HG03558 (cell line): Measurements from ENCODE around the gene COMMD4.
"Not testable (repeated sequence)": the region's sequence is repeated elsewhere in the genome, so short reads cannot be mapped to it uniquely, and the experiment has no call there.

Source experiments
- ATAC-seq: cut with Tn5 transposase; IDR thresholded peaks from one replicate; pipeline ENCODE4 v1.9.1; 2021; ENCODE audit warnings: moderate number of reproducible peaks; ENCODE audit not compliant: unreplicated experiment; ENCODE audit errors: extremely low read depth

COMMD4 gene

GRCh38 chr15:75329571-75329970 lies 6.3 kb upstream of the COMMD4 start:
- ATAC-seq = no peak

DNA sequence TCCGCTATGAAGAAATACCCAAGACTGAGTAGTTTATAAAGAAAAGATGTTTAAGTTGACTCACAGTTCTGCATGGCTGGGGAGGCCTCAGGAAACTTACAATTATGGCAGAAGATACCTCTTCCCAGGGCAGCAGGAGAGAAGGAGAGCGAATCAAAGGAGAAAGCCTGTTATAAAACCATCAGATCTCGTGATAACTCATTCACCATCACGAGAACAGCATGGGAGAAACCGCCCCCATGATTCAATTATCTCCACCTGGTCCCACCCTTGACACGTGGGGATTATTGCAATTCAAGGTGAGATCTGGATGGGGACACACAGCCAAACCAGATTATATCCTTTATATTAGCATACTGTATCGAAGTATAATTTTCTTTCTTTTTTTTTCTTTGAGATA lies 3.8 kb upstream of the COMMD4 start:
- not testable (repeated sequence) for ATAC-seq

DNA sequence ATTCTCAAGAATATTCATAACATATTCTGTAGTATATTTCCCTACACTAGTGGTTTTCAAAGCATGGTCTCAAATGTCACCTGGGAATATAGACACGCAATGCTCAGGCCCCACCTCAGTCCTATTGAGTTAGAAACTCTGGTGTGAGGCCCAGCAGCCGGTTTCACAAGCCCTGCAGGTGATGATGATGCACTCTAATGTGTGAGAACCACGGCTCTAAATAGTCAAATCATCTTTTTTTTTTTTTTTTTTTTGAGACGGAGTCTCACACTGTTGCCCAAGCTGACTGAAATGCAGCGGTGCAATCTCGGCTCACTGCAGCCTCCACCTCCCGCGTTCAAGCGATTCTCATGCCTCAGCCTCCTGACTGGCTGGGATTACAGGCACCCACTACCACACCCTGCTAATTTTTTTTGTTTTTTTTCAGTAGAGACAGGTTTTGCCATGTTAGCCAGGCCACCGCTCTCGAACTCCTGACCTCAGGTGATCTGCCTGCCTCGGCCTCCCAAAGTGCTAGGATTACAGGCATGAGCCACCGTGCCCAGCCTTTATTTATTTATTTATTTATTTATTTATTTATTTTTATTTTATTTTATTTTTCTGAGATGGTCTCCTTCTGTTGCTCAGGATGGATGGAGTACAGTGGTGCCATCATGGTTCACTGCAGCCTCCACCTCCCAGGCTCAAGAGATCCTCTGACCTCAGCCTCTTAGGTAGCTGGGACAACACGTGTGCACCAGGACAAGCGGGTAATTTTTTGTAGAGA lies 2.0 kb upstream of the COMMD4 start:
- not testable (repeated sequence) for ATAC-seq

DNA sequence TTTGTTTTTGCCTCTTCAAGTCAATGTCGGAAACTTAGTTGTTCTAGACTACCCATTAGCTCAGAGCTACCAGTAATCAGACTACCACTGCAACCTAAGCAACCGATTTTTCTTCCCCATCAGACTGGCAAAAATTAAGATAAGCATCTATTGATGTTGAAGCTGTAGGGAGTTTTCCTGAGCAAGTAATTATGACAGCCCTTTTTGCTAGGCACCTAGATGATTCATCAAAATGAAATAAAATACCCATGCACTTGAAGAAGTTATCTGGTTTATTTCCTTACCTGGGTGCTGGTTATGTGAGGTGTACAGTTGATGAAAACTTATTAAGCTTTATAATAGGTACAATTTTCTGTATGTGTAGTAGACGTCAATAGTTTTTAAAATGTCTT lies 554 bp upstream of the COMMD4 start:
- no peak for ATAC-seq

DNA sequence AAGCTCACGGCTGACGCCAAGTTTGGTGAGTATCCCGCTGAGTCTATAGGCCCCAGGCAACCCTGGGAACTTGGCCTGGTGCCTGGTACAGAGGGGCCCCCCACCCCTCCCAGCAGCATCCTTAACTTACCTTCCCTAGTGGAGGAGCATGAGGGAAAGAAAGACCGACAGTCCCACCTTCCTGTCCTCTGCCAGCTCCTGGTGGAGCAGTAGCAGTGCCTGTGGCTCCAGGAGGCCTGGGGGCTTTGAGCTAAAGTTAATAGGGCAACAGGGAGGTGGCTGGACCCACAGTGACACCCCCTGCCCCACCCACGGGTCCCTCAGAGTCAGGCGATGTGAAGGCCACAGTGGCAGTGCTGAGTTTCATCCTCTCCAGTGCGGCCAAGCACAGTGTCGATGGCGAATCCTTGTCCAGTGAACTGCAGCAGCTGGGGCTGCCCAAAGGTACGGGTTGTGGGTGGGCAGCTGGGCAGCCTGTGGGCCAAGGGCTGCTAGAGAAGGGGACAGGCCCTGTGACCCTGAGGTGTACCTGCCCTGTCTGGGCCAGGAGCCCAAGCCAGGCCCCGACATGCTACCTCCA lies 2.9 kb downstream of the COMMD4 start:
- no peak for ATAC-seq

DNA sequence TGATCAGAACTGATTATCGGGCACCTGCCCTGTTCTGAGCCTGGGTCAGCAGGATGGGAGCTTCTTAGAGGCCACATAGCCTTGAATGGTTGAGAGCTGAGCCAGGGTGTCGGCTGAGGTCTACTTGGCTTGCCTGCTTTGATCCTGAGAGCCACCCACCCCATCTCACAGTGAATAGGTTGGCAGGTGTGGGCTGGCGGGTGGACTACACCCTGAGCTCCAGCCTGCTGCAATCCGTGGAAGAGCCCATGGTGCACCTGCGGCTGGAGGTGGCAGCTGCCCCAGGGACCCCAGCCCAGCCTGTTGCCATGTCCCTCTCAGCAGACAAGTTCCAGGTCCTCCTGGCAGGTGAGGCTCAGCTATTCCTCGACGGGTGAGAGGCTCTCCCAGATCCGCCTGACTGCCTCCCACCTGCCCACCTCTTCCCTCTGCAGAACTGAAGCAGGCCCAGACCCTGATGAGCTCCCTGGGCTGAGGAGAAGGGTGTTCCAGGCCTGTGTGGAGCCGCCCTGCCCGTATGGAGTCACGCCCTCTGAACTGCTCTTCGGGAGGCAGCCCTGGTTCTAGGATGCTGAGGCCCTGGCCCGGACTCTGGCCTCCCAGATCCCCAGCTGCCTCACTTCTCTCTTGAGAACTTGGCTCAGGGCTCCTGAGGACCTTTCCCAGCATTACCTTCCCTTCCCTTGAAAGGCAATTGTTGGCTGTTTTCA lies 3.8 kb downstream of the COMMD4 start:
- ATAC-seq = no peak

- no peak for ATAC-seq
Observed at GRCh38 chr15:75342221-75342620, 6.4 kb downstream of the COMMD4 start.

DNA sequence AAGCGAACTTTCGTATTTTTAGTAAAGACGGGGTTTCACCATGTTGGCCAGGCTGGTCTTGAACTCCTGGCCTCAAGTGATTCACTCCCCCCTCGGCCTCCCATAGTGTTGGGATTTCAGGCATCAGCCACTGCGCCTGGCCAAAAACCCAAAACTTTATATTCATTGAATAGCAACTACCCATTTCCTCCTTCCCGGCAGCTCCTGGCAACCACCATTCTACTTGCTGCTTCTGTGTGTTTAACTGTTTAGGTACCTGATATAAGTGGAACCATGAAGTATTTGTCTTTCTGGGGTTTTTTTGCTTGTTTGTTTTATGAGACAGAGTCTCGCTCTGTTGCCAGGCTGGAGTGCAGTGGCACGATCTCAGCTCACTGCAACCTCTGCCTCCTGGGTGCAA lies 8.1 kb downstream of the COMMD4 start:
- not testable (repeated sequence) for ATAC-seq

GRCh38 chr15:75346796-75347221 lies 10.9 kb downstream of the COMMD4 start, which contains the start of gene NEIL1:
TSS of gene NEIL1 (plus strand) at chr15:75347039. CDS start at chr15:75348906, 1,867 bp downstream.
- ATAC-seq = no peak

- ATAC-seq = no peak
Observed at GRCh38 chr15:75347222-75348033, 11.6 kb downstream of the COMMD4 start.

DNA sequence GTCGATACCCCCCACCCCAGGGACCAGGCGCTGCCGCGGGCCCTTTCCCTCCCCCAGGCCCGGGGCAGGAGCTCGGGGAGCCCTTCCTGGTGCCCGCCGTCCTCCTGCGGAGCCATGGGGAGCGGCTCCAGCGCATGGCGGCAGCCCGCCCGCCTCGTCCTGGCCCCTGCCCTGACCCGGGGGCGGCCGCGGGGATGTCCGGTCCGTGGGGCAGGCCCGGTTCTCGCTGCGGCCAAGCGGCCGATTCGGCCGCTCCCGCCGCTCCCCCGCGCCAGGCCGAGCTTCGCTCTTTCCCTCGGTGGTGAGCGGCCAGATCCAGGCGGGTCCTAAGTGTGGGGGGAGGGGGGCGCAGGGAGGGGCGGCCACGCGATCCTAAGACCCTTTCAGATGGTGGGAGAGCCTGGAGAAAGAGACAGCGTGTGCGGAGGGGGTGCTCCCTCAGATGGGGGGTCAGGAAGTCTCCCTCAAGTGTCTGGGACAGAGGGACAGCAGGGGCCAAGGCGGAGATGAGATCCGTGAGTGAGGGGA lies 12.2 kb downstream of the COMMD4 start:
- no peak for ATAC-seq

DNA sequence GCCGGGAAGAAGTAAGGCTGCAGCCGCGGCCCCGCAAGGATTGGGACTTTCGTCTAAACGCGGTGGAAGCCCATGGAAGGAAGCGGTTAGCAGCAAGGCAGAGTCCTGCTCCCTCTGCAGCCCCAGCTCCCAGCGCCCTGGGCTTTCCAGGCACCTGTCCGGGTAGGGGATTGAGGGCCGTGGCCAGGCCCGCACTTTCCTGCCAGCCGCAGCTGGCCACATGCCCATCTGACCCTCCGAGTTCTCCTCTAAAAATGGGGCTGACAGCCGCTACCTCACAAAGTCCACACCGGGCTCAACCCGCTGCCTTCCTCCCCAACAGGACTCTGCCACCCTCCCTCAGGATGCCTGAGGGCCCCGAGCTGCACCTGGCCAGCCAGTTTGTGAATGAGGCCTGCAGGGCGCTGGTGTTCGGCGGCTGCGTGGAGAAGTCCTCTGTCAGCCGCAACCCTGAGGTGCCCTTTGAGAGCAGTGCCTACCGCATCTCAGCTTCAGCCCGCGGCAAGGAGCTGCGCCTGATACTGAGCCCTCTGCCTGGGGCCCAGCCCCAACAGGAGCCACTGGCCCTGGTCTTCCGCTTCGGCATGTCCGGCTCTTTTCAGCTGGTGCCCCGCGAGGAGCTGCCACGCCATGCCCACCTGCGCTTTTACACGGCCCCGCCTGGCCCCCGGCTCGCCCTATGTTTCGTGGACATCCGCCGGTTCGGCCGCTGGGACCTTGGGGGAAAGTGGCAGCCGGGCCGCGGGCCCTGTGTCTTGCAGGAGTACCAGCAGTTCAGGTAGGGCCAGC lies 12.9 kb downstream of the COMMD4 start:
- ATAC-seq = no peak

DNA sequence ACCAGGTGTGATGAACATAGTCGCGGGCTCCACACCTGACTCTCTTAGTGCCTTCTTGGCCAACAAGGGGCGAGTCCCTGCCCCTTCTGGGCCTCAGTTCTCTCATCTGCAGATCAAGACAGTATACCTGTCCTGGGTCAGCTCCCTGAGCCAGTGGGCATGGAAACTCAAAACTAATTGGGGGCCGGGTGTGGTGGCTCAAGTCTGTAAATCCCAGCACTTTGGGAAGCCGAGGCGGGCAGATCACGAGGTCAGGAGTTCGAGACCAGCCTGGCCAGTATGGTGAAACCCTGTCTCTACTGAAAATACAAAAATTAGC lies 13.4 kb downstream of the COMMD4 start:
- not testable (repeated sequence) for ATAC-seq

DNA sequence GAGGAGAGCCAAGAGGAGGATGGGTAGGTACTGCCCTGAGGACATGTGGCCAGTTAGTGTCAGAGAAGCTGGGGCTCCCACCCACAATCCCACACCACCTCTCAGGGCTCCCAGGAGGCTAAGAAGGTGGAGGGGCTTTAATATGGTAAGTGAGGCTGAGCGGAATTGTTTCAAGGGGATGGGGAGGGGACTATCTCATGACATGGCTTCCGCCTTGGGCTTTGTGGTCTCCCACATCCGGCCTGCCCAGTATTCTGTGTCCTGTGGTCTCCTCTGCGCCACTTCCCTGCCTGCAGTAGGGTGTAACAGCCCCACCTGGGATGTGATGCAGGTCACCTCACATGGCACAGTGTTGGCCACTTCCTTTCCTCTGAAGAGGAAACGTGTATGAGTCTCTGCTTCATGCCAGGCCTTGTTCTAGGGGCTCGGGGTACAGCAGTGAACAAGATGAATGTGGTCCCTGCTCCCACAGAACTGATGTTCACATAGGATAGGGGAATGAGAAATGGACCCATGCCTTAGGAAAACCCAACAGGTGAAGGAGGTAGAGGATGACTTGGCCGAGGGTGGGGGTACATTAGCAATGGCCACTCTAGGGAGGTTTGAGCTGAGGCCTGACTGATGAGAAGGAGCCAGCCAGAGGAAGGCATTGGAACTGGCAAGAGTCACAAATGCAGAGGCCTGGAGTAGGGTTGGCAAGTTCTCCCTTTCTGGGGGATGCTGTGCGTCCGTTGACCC lies 14.2 kb downstream of the COMMD4 start:
- no peak for ATAC-seq

- no peak for ATAC-seq
Observed at GRCh38 chr15:75350601-75351361, 14.9 kb downstream of the COMMD4 start.

DNA sequence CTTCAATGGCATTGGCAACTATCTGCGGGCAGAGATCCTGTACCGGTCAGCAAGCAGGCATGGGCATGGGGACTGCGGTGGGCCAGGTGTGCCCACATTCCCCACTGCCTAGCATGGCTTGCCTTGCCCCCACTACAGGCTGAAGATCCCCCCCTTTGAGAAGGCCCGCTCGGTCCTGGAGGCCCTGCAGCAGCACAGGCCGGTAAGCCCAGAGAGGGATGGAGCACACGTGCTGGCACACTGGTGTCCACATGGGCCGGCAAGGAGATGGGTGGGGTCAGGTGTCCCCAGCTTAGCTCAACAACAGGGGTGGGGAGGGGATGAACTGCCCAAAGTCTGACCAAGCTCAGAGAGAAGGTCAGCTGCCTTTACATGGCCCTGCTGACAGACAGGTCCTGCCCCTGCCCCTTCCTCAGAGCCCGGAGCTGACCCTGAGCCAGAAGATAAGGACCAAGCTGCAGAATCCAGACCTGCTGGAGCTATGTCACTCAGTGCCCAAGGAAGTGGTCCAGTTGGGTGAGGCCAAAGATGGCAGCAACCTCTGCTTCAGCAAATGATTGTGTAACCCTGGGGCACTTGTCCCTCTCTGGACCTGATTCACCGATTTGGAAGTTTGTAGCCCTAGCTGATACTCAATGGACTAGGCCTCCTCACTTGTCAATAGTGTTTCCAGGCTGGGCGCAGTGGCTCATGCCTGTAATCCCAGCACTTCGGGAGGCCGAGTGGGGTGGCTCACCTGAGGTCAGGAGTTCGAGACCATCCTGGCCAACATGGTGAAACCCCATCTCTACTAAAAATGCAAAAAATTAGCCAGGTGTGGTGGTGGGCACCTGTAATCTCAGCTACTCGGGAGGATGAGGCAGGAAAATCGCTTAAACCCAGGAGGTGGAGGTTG lies 16.6 kb downstream of the COMMD4 start:
- no peak for ATAC-seq

DNA sequence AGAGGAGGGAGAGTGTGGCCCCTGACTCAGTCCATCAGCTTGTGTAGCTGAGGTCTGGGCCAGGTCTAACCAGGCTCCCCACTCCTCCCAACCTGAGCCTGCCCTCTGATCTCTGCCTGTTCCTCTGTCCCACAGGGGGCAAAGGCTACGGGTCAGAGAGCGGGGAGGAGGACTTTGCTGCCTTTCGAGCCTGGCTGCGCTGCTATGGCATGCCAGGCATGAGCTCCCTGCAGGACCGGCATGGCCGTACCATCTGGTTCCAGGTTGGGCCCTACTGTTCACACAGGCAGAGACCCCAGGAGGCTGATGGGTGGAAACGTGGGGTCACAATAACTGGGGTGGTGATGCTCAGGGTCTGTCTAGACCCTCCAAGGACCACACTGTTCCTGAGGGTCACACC lies 17.7 kb downstream of the COMMD4 start:
- no peak for ATAC-seq
